Panc1 (cell line): ENCODE data around the gene BBS9.

Experiments
- CTCF ChIP-seq: fragments of 450-650 bp; IDR thresholded peaks from 2 replicates; pipeline ENCODE4 v1.5.1; 2017; ENCODE audit warnings: mild to moderate bottlenecking
- POLR2AphosphoS5 ChIP-seq: IDR thresholded peaks from 2 replicates; pipeline ENCODE4 v1.6.1; 2012; ENCODE audit warnings: mild to moderate bottlenecking, low read depth, low read length, moderate library complexity
- SIN3A ChIP-seq: IDR thresholded peaks from 2 replicates; pipeline ENCODE4 v1.6.1; 2012; ENCODE audit warnings: low read depth, mild to moderate bottlenecking, low read length, moderate library complexity, borderline replicate concordance; ENCODE audit not compliant: insufficient read depth
- TCF7L2 ChIP-seq: IDR thresholded peaks from 2 replicates; pipeline ENCODE4 v1.6.1; 2011; ENCODE audit warnings: mild to moderate bottlenecking, low read depth, low read length, inconsistent platforms
- TF ChIP-seq, protein P1 (sequence below), 2 experiments: IDR thresholded peaks; 2 replicates each; pipeline ENCODE4 v1.6.1; 2011 to 2012; ENCODE audit warnings: low read depth in 2 of 2, control low read depth in 1 of 2, low read length in 1 of 2, mild to moderate bottlenecking in 1 of 2, moderate library complexity in 1 of 2; ENCODE audit not compliant: insufficient read depth in 1 of 2

- TF ChIP-seq POLR2AphosphoS5 (no peak), CTCF (no peak), TCF7L2 (no peak), SIN3A (no peak)
- TF ChIP-seq, protein P1, sequence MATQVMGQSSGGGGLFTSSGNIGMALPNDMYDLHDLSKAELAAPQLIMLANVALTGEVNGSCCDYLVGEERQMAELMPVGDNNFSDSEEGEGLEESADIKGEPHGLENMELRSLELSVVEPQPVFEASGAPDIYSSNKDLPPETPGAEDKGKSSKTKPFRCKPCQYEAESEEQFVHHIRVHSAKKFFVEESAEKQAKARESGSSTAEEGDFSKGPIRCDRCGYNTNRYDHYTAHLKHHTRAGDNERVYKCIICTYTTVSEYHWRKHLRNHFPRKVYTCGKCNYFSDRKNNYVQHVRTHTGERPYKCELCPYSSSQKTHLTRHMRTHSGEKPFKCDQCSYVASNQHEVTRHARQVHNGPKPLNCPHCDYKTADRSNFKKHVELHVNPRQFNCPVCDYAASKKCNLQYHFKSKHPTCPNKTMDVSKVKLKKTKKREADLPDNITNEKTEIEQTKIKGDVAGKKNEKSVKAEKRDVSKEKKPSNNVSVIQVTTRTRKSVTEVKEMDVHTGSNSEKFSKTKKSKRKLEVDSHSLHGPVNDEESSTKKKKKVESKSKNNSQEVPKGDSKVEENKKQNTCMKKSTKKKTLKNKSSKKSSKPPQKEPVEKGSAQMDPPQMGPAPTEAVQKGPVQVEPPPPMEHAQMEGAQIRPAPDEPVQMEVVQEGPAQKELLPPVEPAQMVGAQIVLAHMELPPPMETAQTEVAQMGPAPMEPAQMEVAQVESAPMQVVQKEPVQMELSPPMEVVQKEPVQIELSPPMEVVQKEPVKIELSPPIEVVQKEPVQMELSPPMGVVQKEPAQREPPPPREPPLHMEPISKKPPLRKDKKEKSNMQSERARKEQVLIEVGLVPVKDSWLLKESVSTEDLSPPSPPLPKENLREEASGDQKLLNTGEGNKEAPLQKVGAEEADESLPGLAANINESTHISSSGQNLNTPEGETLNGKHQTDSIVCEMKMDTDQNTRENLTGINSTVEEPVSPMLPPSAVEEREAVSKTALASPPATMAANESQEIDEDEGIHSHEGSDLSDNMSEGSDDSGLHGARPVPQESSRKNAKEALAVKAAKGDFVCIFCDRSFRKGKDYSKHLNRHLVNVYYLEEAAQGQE (IDR thresholded peaks at IDR 0.05; ENCODE audit: insufficient read depth in 1 of 2, low read depth in 2 of 2, low read length in 1 of 2) = no peak
These were observed 410.5 kb downstream of the BBS9 start for GRCh38 chr7:33539659-33540400.
